HL-60/S4 treated with retinoic acid at 250 ng/mL for 4 days and 3 days (cell line): ENCODE data around the gene ZNRD2.

ENCODE experiments used
- in situ Hi-C: fragments of 300-500 bp; cut with MboI; formaldehyde crosslinking; loops from 2 replicates; pipeline ENCODE4 v1.7.0; 2022; ENCODE audit warnings: low sequenced_read_pairs

ZNRD2 gene

DNA sequence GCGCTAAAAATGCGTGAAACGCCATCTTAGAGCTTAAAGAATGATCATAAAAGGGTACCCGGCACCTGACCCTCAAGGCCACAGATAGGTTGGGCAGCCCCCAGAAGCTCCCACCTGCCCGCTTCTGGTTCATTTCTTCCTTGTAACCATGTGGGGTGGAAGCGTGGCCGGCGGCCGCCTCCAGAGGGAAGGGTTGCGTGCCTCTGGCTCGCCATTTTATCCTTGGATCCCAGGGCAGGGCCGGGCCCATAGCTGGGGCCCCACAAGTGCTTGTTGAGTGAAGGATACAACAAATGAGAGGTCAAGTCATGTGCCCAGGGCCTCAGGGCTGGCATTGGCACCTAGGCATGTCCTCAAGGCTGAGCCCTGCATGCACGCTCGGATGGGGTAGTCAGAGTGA, 51.2 kb downstream of the ZNRD2 start:
- in situ Hi-C loops: no loop called here
